Activated CD8-positive, alpha-beta memory T cell treated with anti-CD3 and anti-CD28 coated beads, Interleukin-2, amount 50 U/mL, for 48 hours (primary cell): Measurements from ENCODE around the gene PAX5.

Source experiments
- DNase-seq: peaks from one replicate; pipeline ENCODE4 v3.0.0-alpha.2; 2020

Gene PAX5

GRCh38 chr9:36985769-36986467, 48.1 kb downstream of the PAX5 start:
- peak; percentile 59 for DNase-seq

DNA sequence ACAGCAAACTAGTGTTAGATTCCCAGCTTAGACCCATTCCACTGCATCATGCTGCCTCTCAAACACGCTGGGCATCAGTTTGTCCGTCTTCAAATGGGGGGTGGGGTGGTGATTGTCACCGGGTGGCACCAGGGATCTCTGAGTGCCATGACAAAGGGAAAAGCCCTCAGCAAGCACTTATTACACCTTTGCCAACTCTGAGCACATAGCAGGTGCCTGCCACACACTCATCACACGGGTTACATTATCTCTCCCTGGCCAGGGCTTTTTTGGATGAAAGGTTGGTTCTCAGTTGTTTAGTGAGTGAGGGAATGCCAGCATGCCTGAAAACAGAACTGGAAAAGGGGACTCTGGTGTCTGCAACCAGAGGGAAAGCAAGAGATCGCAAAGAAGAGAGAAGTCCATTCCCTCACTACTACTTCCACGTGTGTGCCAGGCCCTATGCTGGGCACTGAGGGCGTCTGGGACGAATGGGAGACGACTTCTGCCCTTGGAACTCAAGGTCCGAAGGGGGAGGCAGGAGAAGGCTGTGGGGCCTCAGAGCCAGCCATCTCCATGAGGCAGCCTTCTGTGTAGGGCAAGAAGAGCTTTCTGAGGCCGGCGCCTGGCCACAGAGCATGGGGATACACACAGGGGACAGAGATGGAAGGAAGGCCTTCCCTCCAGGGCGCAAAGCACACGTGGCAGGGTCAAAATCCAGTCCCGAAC, 48.9 kb downstream of the PAX5 start:
- no peak for DNase-seq

DNA sequence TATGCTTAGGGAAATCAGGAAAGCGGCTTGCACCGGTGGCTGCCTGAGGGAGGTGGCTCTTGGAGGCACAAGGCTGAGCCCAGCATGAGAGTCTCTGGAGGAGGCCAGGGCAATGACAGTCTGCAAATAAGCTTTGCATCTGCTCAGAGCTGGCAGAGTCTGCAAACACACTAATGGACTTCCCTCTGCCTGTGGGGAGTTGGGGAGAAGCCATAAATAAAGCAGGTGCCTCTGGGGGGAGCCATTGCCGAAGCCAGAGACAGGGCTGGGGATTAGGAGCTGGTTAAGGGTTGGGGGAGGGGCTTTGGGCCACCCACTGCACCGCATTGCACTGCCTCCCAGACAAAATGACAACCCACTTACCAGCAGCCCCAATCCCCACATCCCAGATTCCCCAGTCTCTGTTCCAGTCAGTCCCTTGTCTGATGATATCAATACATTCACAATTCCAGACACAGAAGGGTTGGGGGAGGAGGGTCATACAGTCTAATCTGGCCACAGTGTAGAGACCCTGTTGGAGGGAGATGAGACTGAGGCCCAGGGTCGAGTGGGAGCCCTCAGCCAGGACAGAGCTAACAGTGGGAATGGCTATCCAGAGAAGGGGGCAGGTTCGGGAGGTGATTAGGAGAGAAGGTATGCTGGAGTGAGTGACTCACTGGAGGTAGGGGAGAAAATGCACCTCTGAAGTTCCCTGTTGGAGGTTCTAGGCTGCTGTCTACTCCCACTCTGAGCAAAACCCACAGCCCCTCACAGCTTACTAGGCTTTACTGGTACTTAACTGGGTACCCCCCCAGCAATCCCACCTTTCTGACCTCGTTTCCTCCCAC, 53.7 kb downstream of the PAX5 start:
- no peak for DNase-seq

DNA sequence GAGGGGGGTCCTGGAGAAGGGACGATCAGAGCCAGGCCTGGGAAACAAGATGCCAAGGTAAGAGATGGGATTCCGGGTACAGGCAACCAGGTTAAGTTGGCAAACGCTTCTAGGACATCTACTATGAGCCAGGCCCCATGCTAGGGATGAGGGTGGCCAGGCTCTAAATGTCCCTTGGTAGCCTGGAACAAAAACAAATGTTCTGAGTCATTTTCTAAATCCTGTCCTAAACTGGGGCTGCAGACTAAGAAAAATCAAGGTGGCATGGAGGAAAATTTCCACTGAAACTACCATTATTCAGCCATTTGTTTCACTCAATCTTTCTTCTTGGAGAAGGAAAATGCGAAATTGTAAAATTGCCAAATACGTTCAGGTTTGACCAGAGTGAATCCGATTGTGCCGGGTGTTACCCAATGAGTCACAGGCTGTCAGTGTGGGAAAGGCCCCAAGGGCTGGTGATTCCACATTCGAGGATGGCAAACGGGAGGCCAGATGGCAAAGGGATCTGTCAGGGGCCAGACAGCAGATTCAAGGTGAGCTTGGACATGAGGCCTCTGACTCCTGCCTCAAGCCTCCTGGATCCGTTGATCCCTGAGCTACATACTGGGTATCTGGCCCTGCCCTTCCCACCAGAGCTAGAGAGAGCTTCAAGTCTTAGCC, 57.6 kb downstream of the PAX5 start:
- peak; percentile 13 for DNase-seq

DNA sequence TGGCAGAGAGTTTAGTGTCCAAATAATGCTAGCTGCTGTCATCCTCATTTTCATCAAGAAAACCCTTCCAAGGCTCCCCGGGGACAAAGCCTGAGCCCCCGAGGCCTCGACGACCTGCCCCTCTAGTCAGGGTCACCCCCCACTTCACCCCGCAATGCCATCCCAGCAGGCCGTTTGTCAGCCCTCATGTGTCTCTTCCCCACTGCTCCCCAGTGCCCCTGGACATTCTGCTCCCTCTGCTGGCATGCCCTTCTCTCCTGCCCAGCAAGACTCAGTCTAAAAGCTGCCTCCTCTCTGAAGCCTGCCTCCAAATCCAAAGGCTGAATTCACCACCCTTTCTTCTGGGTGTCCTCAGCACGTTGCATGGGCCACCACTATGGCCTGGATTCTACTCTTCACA, 59.3 kb downstream of the PAX5 start:
- DNase-seq = peak; percentile 43

- DNase-seq = no peak
Measured at GRCh38 chr9:36971935-36972488, 62.1 kb downstream of the PAX5 start.

GRCh38 chr9:36970007-36970888, 63.8 kb downstream of the PAX5 start:
- DNase-seq = no peak

GRCh38 chr9:36969216-36969771, 64.8 kb downstream of the PAX5 start:
- DNase-seq = no peak

- no peak for DNase-seq
Measured at GRCh38 chr9:36968574-36969215, 65.4 kb downstream of the PAX5 start.

DNA sequence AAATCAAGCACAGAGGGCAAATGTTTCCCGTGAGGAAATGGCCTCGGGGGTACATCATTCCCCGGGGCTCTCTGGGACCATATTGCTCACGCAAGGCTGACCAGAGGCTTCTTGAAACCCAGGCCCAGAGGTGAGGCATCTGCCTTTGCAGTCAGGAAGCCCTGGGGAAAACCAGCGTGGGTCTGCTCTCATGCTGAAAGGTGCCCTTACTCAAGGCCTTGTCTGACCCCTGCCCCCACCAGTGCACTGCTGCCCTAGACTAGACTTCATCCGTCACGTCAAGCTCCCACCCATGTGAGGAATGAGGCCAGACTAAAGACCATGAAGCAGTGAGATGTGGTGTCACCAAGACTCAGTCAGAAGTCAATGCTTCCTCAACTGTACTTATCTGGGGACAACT, 66.1 kb downstream of the PAX5 start:
- no peak for DNase-seq

GRCh38 chr9:36966371-36967097, 67.5 kb downstream of the PAX5 start:
- peak; percentile 45 for DNase-seq

DNA sequence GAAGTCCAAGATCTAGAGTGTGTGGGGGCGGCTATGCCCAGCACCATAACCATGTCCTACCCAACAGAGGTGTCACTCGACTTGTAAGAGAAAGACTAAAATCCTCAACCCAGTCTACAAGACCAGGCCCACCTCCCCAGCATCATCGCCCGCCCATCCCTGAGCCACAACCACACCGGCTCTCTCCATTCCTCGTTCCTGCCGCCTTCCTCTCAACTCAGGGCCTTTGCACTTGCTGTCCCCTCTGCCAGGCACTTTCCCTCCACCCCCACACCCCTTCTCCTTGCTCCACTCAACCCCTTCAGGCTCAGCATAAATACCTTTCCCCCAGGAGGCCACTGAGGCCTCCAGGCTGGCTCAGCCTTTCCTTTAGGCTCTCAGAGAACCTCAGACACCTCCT, 69.3 kb downstream of the PAX5 start:
- peak; percentile 35 for DNase-seq

DNA sequence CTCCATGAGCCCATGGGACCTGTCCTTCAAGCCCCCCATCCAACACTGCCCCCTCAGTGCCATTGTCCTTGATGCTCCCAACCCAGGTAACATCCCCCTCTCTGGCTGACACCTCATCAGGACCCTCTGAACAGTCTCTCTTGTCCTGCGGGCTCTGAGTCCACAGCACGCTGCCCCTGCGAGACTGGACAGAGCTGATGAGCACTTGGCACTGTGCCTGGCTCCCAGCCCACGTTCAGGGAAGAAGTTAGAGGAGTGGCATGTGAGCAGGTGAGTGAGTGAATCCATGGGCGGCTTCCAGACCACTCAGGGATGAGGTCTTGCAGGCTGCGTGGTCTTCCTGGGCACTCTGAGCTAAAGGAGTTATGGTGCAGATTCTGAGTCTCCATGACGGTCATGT, 70.7 kb downstream of the PAX5 start:
- DNase-seq = peak; percentile 37

GRCh38 chr9:36962691-36963090, 71.4 kb downstream of the PAX5 start:
- DNase-seq = no peak

DNA sequence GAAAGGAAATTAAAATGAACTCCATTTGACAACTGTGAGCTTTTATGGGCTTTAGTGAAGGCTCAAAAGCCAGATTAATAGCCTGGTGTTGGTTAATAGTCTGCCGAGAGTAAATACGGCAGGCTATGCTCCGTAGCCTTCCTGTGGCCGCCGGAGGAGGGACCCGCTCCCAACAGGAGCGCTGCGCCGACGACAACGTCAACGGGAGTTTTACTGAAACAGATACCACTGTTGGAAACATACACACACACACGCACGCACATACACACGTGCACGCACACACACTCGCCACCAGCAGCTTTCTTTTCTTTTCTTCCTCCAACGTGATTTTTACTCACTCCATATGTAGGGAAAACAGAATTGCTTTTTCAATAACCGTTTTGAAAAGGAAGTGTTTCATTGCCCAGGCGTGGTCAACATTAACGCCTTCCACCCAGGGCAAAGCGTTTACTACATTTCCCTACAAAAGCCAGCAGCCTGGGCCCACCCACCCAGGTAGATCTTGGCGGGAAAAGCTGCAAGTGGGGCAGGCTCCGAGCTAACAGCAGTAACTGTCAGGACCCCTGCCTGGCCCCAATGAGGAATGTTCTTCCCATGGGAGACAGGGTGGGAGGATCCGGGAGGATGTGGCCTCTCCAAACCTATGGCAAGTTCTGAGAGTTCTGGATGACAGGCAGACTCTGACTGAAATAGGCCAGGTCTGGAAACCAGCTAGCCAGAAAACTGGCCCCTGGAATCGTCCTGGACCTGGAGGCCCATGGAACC, 72.3 kb downstream of the PAX5 start:
- DNase-seq = peak; percentile 45

DNA sequence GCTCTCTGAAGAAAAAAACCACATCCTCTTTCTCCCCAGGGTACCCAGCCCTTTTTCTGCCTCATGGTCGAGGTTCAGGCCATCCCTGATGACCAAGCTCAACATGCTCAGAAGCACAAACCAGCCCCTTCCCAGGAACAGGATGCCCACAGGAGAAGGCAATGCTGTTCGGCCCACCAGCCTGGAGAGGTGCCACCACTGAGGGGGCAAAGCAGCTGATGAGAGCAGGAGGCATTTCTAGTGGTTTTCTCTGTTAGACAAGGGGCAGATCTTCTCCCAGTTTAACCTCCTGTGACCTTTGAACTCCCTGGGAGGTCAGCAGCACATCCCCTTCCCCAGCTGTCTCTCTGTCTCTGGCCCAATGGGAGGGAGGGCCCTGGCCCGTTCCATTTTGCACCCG, 73.0 kb downstream of the PAX5 start:
- DNase-seq = peak; percentile 29

DNA sequence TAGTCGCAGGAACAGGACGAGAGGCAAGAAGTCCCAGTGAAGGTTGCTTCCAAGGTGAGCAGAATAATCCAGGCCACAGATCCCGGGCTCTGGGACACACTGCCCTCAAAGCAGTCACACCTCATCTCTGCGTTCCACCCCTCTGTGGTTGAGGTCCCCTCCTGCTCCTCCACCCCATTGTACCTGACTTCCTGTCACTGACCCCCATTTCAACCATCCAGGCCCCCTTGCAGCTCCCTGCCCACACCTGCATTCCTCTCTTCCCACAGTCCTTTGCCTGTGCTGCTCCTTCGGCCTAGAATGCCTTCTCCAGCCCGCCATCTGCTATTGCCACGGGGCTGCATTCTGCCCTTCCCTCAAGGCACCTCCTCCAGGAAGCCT, 73.5 kb downstream of the PAX5 start:
- DNase-seq = peak; percentile 18

- peak; percentile 40 for DNase-seq
Measured at GRCh38 chr9:36959681-36960574, 74.1 kb downstream of the PAX5 start.
